Nephron (organoid): ENCODE measurements around the gene ALAS1.
"Not testable (repeated sequence)": the region's sequence is repeated elsewhere in the genome, so short reads cannot be mapped to it uniquely, and the experiment has no call there.

ENCODE experiments used
- H3K27ac Mint-ChIP-seq, 3 experiments: 2 replicates each; pipeline ENCODE4 v1.8.0; 2020; ENCODE audit warnings: mixed read lengths in 3 of 3, mild to moderate bottlenecking in 2 of 3, moderate library complexity in 1 of 3
- H3K27me3 Mint-ChIP-seq: 2 replicates; pipeline ENCODE4 v1.8.0; 2021; ENCODE audit warnings: low read depth, mild to moderate bottlenecking, moderate library complexity, mixed read lengths
- H3K36me3 Mint-ChIP-seq: 2 replicates; pipeline ENCODE4 v1.8.0; 2020; ENCODE audit warnings: low read depth, mixed read lengths
- H3K4me1 Mint-ChIP-seq: 2 replicates; pipeline ENCODE4 v1.8.0; 2020; ENCODE audit warnings: mixed read lengths
- H3K4me3 Mint-ChIP-seq, 3 experiments: 2 replicates each; pipeline ENCODE4 v1.8.0; 2020; ENCODE audit warnings: mild to moderate bottlenecking in 3 of 3, mixed read lengths in 3 of 3, moderate library complexity in 2 of 3
- H3K9me3 Mint-ChIP-seq: 2 replicates; pipeline ENCODE4 v1.8.0; 2020; ENCODE audit warnings: mixed read lengths
- TF ChIP-seq, protein P1 (sequence below), 3 experiments: fragments of 200-600 bp; sonication (generic); IDR thresholded peaks; one replicate each; pipeline ENCODE4 v1.5.0; 2021; ENCODE audit warnings: antibody characterized with exemption in 3 of 3; ENCODE audit not compliant: unreplicated experiment in 3 of 3

ALAS1 gene

GRCh38 chr3:52167240-52167639 lies 30.7 kb upstream of the ALAS1 start:
- no peak overlapping the region for H3K27ac Mint-ChIP-seq
- H3K4me1 Mint-ChIP-seq: no peaks in the 10 kb centered on the region
- H3K36me3 Mint-ChIP-seq: no peaks in the 10 kb centered on the region

GRCh38 chr3:52170217-52170616 lies 27.7 kb upstream of the ALAS1 start:
- not testable (repeated sequence) for H3K4me3 Mint-ChIP-seq, H3K4me1 Mint-ChIP-seq, H3K27ac Mint-ChIP-seq, H3K36me3 Mint-ChIP-seq, H3K9me3 Mint-ChIP-seq, H3K27me3 Mint-ChIP-seq

More at GRCh38 chr3:52167240-52167639, 30.7 kb upstream of the ALAS1 start:
- H3K4me3 Mint-ChIP-seq: no peak overlapping the region
- TF ChIP-seq, protein P1, sequence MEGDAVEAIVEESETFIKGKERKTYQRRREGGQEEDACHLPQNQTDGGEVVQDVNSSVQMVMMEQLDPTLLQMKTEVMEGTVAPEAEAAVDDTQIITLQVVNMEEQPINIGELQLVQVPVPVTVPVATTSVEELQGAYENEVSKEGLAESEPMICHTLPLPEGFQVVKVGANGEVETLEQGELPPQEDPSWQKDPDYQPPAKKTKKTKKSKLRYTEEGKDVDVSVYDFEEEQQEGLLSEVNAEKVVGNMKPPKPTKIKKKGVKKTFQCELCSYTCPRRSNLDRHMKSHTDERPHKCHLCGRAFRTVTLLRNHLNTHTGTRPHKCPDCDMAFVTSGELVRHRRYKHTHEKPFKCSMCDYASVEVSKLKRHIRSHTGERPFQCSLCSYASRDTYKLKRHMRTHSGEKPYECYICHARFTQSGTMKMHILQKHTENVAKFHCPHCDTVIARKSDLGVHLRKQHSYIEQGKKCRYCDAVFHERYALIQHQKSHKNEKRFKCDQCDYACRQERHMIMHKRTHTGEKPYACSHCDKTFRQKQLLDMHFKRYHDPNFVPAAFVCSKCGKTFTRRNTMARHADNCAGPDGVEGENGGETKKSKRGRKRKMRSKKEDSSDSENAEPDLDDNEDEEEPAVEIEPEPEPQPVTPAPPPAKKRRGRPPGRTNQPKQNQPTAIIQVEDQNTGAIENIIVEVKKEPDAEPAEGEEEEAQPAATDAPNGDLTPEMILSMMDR (IDR thresholded peaks at IDR 0.05; ENCODE audit: unreplicated experiment in 3 of 3): no peak
- H3K9me3 Mint-ChIP-seq: peaks cover 3% of the 10 kb centered on the region
- H3K27me3 Mint-ChIP-seq: peaks cover 4% of the 10 kb centered on the region

DNA sequence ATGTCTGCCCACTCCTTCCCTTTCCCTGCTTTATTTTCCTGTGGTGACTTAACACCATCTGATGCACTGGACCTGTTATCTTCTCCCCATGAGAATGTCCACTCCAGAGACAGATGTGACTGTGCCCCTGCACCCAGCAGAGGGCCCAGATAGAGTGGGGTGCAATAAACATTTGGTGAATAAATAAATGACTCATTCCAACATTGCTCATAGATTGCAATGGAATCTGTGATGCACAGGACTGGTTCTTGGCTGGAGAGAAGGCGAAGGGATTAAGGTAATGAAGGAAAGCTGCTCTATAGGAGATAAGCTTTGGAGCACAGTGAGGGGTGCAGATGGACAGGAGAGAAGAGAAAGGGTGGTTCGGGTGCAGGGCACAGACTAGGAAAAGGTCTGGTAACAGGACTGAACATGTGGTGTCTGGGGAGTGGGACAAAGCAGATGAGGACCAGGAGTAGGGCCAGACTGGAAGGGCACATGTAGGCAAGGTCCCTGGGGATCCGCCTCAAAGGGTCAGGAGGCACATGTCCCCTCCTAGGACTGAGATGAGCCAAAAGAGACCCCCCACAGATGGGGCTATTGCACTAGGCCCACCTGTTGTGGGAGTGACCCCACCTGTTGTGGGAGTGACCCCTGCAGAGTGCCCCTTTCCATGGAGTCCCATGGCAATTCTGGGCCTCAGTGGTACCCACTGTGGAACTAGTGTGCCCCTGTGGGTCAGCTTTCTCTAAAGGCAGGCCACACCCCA lies 26.3 kb upstream of the ALAS1 start:
- Mint-ChIP-seq H3K36me3 (no peaks in the 10 kb centered on the region), H3K27ac (no peak overlapping the region), H3K4me1 (peaks cover 13% of the 10 kb centered on the region), H3K27me3 (peaks cover 8% of the 10 kb centered on the region), H3K9me3 (no peaks in the 10 kb centered on the region), H3K4me3 (no peak overlapping the region)
- TF ChIP-seq, protein P1 (IDR thresholded peaks at IDR 0.05; ENCODE audit: unreplicated experiment in 3 of 3): no peak

DNA sequence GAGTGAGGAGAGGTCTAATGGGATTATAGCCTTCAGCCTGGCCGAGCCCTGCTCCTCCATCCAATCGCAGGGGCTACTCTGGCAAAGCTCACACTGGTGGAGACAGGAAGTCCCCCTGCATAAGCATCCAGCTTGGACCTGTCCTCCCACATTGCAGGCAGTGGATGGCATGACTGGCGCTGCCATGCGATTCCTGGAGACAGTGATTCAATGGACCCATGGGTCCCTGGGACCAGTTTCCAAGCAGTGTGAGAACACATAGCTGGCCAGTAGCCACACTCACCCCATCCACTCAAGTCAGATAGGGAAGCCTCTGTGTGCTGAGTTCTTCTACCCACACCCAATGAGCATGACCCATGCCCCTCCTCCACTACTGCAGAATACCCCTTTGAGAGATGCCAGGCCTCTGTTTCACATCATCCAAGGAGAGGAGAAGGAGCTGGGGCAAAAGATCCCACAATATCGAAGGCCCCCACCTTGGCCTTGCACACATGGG lies 25.6 kb upstream of the ALAS1 start:
- H3K27me3 Mint-ChIP-seq: peaks cover 9% of the 10 kb centered on the region
- no peaks in the 10 kb centered on the region for H3K9me3 Mint-ChIP-seq
- peaks cover 15% of the 10 kb centered on the region for H3K4me1 Mint-ChIP-seq
- H3K36me3 Mint-ChIP-seq: no peaks in the 10 kb centered on the region
- H3K4me3 Mint-ChIP-seq: no peak overlapping the region
- no peak overlapping the region for H3K27ac Mint-ChIP-seq
- TF ChIP-seq, protein P1 (IDR thresholded peaks at IDR 0.05; ENCODE audit: unreplicated experiment in 3 of 3): no peak

DNA sequence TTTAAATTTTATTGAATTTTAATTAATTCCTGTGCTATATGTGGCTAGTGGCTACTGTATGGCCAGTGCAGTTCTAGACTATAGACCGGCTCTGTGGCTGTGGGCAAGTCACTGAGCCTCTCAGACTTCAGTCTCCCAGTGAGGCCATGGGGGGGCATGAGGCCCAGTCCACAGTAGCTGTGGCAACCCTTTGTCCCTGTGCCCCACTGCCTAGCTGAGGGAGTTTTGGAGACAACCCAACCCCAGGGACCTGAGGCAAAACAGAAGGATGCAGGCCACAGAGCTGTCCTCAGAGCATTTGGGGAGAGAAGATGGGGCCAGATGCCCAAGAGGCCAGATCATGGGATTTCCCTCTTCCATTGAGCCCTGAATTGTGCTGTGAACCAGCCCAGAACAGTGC lies 24.9 kb upstream of the ALAS1 start:
- Mint-ChIP-seq H3K27me3 (peaks cover 16% of the 10 kb centered on the region), H3K4me1 (peaks cover 15% of the 10 kb centered on the region), H3K9me3 (no peaks in the 10 kb centered on the region), H3K27ac (no peak overlapping the region), H3K36me3 (no peaks in the 10 kb centered on the region), H3K4me3 (no peak overlapping the region)
- TF ChIP-seq, protein P1 (IDR thresholded peaks at IDR 0.05; ENCODE audit: unreplicated experiment in 3 of 3): no peak

DNA sequence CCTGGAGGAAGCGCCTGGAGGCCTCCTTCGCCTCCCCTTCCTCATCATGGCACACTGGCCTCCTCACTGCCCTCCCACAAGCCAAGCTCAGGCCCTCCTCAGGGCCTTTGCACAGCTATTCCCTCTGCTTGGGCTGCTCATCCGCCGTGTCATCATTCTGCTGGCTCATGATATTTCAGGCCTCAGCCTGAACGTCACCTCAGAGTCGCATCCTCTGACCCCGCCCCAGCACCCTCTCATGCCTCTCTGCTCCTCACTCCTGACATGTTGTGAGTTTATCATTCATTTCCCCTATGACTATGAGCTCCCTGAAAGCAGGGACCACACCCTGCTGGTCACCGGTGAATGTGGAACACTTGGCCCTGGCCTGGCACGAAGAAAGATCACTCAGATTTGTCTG lies 23.1 kb upstream of the ALAS1 start:
- Mint-ChIP-seq H3K4me3 (no peak overlapping the region), H3K27ac (no peak overlapping the region), H3K27me3 (peaks cover 17% of the 10 kb centered on the region), H3K9me3 (no peaks in the 10 kb centered on the region), H3K4me1 (peaks cover 15% of the 10 kb centered on the region), H3K36me3 (no peaks in the 10 kb centered on the region)
- TF ChIP-seq, protein P1 (IDR thresholded peaks at IDR 0.05; ENCODE audit: unreplicated experiment in 3 of 3): no peak
